ENCODE results near the gene RBM15B.
A peak's percentile ranks its signal among the peaks of the same experiment; 100 is the strongest.
"Not testable (repeated sequence)": the region's sequence is repeated elsewhere in the genome, so short reads cannot be mapped to it uniquely, and the experiment has no call there.

RBM15B gene

GRCh38 chr3:51384726-51385473, 6.2 kb upstream of the RBM15B start, which contains the start of gene MANF:
Gene MANF (plus strand): TSS chr3:51385291. CDS start chr3:51385343, 52 bp downstream.
- Histone ChIP-seq H3K27me3 (ENCODE audit: insufficient read depth, poor library complexity, severe bottlenecking) (no peaks in the 10 kb centered on the region), H3K9me3 (ENCODE audit: severe bottlenecking) (no peaks in the 10 kb centered on the region), H3K4me3 (ENCODE audit: severe bottlenecking) (peak within 1 kb of the TSS; percentile 78), H3K36me3 (ENCODE audit: low read depth) (peaks cover 51% of the 10 kb centered on the region), H3K27ac (ENCODE audit: poor library complexity, severe bottlenecking) (peak within 1 kb of the TSS; percentile 64), H3K4me1 (ENCODE audit: insufficient read depth, poor library complexity, severe bottlenecking) (peaks cover 7% of the 10 kb centered on the region)
- ATAC-seq (ENCODE audit: low read depth) (peak; percentile 92), DNase-seq (ENCODE audit: low spot score) (peak; percentile 98)
- TF ChIP-seq CTCF (IDR thresholded peaks at IDR 0.05; ENCODE audit: poor library complexity, severe bottlenecking) = no peak

GRCh38 chr3:51385621-51386091, 5.4 kb upstream of the RBM15B start:
- no peak for TF ChIP-seq CTCF (IDR thresholded peaks at IDR 0.05; ENCODE audit: poor library complexity, severe bottlenecking)
- Histone ChIP-seq H3K36me3 (ENCODE audit: low read depth) (peaks cover 55% of the 10 kb centered on the region), H3K4me1 (ENCODE audit: insufficient read depth, poor library complexity, severe bottlenecking) (peaks cover 7% of the 10 kb centered on the region), H3K27ac (ENCODE audit: poor library complexity, severe bottlenecking) (peak overlapping the region; percentile 64), H3K27me3 (ENCODE audit: insufficient read depth, poor library complexity, severe bottlenecking) (no peaks in the 10 kb centered on the region), H3K4me3 (ENCODE audit: severe bottlenecking) (peak overlapping the region; percentile 78), H3K9me3 (ENCODE audit: severe bottlenecking) (no peaks in the 10 kb centered on the region)
- ATAC-seq (ENCODE audit: low read depth) (no peak), DNase-seq (ENCODE audit: low spot score) (peak; percentile 29)

GRCh38 chr3:51386159-51386851, 4.8 kb upstream of the RBM15B start:
- H3K4me1 ChIP-seq (ENCODE audit: insufficient read depth, poor library complexity, severe bottlenecking) = peaks cover 7% of the 10 kb centered on the region
- no peak for ATAC-seq (ENCODE audit: low read depth)
- no peak for TF ChIP-seq CTCF (IDR thresholded peaks at IDR 0.05; ENCODE audit: poor library complexity, severe bottlenecking)

GRCh38 chr3:51386852-51387229, 4.2 kb upstream of the RBM15B start:
- Histone ChIP-seq H3K9me3 (ENCODE audit: severe bottlenecking) (no peaks in the 10 kb centered on the region), H3K27me3 (ENCODE audit: insufficient read depth, poor library complexity, severe bottlenecking) (no peaks in the 10 kb centered on the region), H3K4me3 (ENCODE audit: severe bottlenecking) (peak overlapping the region; percentile 78), H3K36me3 (ENCODE audit: low read depth) (peaks cover 55% of the 10 kb centered on the region), H3K4me1 (ENCODE audit: insufficient read depth, poor library complexity, severe bottlenecking) (peaks cover 7% of the 10 kb centered on the region), H3K27ac (ENCODE audit: poor library complexity, severe bottlenecking) (peak overlapping the region; percentile 64)
- ATAC-seq (ENCODE audit: low read depth) (no peak), DNase-seq (ENCODE audit: low spot score) (no peak)
- TF ChIP-seq CTCF (IDR thresholded peaks at IDR 0.05; ENCODE audit: poor library complexity, severe bottlenecking) = no peak

More at GRCh38 chr3:51386159-51386851, 4.8 kb upstream of the RBM15B start:
- Histone ChIP-seq H3K27ac (ENCODE audit: poor library complexity, severe bottlenecking) (peak overlapping the region; percentile 64), H3K4me3 (ENCODE audit: severe bottlenecking) (peak overlapping the region; percentile 78), H3K9me3 (ENCODE audit: severe bottlenecking) (no peaks in the 10 kb centered on the region), H3K36me3 (ENCODE audit: low read depth) (peaks cover 55% of the 10 kb centered on the region), H3K27me3 (ENCODE audit: insufficient read depth, poor library complexity, severe bottlenecking) (no peaks in the 10 kb centered on the region)
- no peak for DNase-seq (ENCODE audit: low spot score)

- H3K27me3 ChIP-seq (ENCODE audit: insufficient read depth, poor library complexity, severe bottlenecking); H3K9me3 ChIP-seq (ENCODE audit: severe bottlenecking); H3K4me1 ChIP-seq (ENCODE audit: insufficient read depth, poor library complexity, severe bottlenecking); ATAC-seq (ENCODE audit: low read depth); DNase-seq (ENCODE audit: low spot score): not testable (repeated sequence)
- Histone ChIP-seq H3K4me3 (ENCODE audit: severe bottlenecking) (peak overlapping the region; percentile 78), H3K27ac (ENCODE audit: poor library complexity, severe bottlenecking) (peak overlapping the region; percentile 64), H3K36me3 (ENCODE audit: low read depth) (peaks cover 57% of the 10 kb centered on the region)
Observed at GRCh38 chr3:51387281-51387680, 3.8 kb upstream of the RBM15B start.

Data from RWPE2 (cell line).